K562 (cell line): Measurements from ENCODE around the gene CELSR1. TPM values are rescaled to one million over a fixed set of nuclear protein-coding genes. Genes with fewer than 3 reads are reported as not detected.

Experiments
- BCLAF1 ChIP-seq, 2 experiments: fragments of 450-650 bp in 1 of 2; IDR thresholded peaks; 2 replicates each; pipeline ENCODE4 v1.6.1; 2011 to 2017; ENCODE audit warnings: low read depth in 2 of 2, antibody characterized with exemption in 1 of 2, borderline replicate concordance in 1 of 2, low read length in 1 of 2, mild to moderate bottlenecking in 1 of 2, mixed read lengths in 1 of 2; ENCODE audit not compliant: control insufficient read depth in 1 of 2
- C11orf30 ChIP-seq: fragments of 450-650 bp; IDR thresholded peaks from 2 replicates; pipeline ENCODE4 v1.6.1; 2016; ENCODE audit warnings: low read depth, mild to moderate bottlenecking
- HDAC6 ChIP-seq: IDR thresholded peaks from 2 replicates; pipeline ENCODE4 v1.6.1; 2012; ENCODE audit warnings: low read depth, mild to moderate bottlenecking, control low read depth, inconsistent platforms, low read length, moderate library complexity
- LARP7 ChIP-seq: fragments of 450-650 bp; IDR thresholded peaks from 2 replicates; pipeline ENCODE4 v1.6.1; 2016
- MCM5 ChIP-seq: fragments of 450-650 bp; IDR thresholded peaks from 2 replicates; pipeline ENCODE4 v1.6.1; 2016; ENCODE audit warnings: low read depth
- POLR2AphosphoS5 ChIP-seq: IDR thresholded peaks from 2 replicates; pipeline ENCODE4 v1.6.1; 2011; ENCODE audit warnings: mild to moderate bottlenecking, low read depth, low read length, moderate library complexity; ENCODE audit not compliant: control insufficient read depth, insufficient read depth
- ZBTB8A ChIP-seq: fragments of 450-650 bp; IDR thresholded peaks from 2 replicates; pipeline ENCODE4 v1.6.1; 2018; ENCODE audit warnings: mild to moderate bottlenecking, moderate library complexity; ENCODE audit not compliant: partially characterized antibody
- ZFPM2 ChIP-seq: fragments of 250-450 bp; sonication (Bioruptor Pico); IDR thresholded peaks from 2 replicates; pipeline ENCODE4 v1.5.1; 2022; ENCODE audit warnings: mild to moderate bottlenecking
- ZKSCAN3 ChIP-seq: fragments of 250-450 bp; sonication (Bioruptor Pico); IDR thresholded peaks from 2 replicates; pipeline ENCODE4 v1.4.0; 2020
- ZNF57 ChIP-seq: fragments of 450-650 bp; formaldehyde crosslinking; IDR thresholded peaks from 2 replicates; pipeline ENCODE4 v1.4.0; 2020; ENCODE audit warnings: mild to moderate bottlenecking, moderate library complexity
- polyA plus RNA-seq, 8 experiments: library from polyadenylated mRNA; depleted of rRNA in 4 of 8; stranded (reverse) in 5 of 8; unstranded in 3 of 8; fragments of >200 nt; fragmentation: Nextera tagmentation in 2 of 8; fragmentation: Illumina TruSeq in 1 of 8; extraction: Ambion mirVana in 2 of 8; extraction: Trizol in 1 of 8; gene quantifications; 2 replicates each; pipeline versions ENCODE4 v1.2.1 to v1.2.3, GENCODE V29; 2011 to 2014; ENCODE audit warnings: inconsistent platforms in 1 of 8, missing spikeins in 1 of 8
- total RNA-seq, 7 experiments: library from RNA; depleted of rRNA in 6 of 7; stranded (reverse); fragments of >200 nt in 6 of 7; fragmentation: Illumina TruSeq in 2 of 7; extraction: Trizol in 2 of 7; gene quantifications; 2 replicates each; pipeline versions ENCODE4 v1.2.1 to v1.2.3, GENCODE V29; 2011 to 2021; ENCODE audit warnings: low replicate concordance in 1 of 7
- TF ChIP-seq, protein P1 (sequence below): fragments of 450-650 bp; formaldehyde crosslinking; IDR thresholded peaks from 2 replicates; pipeline ENCODE4 v1.4.0; 2020; ENCODE audit warnings: mild to moderate bottlenecking
- TF ChIP-seq, protein P2 (sequence below): sonication (generic); formaldehyde crosslinking; IDR thresholded peaks from 2 replicates; pipeline ENCODE4 v1.8.0; 2022; ENCODE audit warnings: mild to moderate bottlenecking, missing genetic modification reagents, borderline replicate concordance

Gene CELSR1
- total and polyA plus RNA-seq, 9 of the 15 experiments (the other 6 are each of a cell fraction or from before 2014, with no cell fraction given) = under 0.01 to 0.09 TPM; not detected in 7

GRCh38 chr22:46542011-46542985 lies 4.9 kb upstream of the CELSR1 start (continued):
- TF ChIP-seq BCLAF1 (IDR thresholded peaks at IDR 0.05; ENCODE audit: borderline replicate concordance in 1 of 2, control insufficient read depth in 1 of 2, low read depth in 2 of 2, low read length in 1 of 2) (no peak), C11orf30 (no peak), ZBTB8A (no peak), ZFPM2 (CRISPR knock-in tag) (no peak), LARP7 (no peak), ZNF57 (no peak), HDAC6 (no peak), MCM5 (no peak), ZKSCAN3 (CRISPR knock-in tag) (no peak), POLR2AphosphoS5 (no peak)
- TF ChIP-seq, protein P1, sequence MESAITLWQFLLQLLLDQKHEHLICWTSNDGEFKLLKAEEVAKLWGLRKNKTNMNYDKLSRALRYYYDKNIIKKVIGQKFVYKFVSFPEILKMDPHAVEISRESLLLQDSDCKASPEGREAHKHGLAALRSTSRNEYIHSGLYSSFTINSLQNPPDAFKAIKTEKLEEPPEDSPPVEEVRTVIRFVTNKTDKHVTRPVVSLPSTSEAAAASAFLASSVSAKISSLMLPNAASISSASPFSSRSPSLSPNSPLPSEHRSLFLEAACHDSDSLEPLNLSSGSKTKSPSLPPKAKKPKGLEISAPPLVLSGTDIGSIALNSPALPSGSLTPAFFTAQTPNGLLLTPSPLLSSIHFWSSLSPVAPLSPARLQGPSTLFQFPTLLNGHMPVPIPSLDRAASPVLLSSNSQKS (CRISPR knock-in tag) = no peak
- TF ChIP-seq, protein P2, sequence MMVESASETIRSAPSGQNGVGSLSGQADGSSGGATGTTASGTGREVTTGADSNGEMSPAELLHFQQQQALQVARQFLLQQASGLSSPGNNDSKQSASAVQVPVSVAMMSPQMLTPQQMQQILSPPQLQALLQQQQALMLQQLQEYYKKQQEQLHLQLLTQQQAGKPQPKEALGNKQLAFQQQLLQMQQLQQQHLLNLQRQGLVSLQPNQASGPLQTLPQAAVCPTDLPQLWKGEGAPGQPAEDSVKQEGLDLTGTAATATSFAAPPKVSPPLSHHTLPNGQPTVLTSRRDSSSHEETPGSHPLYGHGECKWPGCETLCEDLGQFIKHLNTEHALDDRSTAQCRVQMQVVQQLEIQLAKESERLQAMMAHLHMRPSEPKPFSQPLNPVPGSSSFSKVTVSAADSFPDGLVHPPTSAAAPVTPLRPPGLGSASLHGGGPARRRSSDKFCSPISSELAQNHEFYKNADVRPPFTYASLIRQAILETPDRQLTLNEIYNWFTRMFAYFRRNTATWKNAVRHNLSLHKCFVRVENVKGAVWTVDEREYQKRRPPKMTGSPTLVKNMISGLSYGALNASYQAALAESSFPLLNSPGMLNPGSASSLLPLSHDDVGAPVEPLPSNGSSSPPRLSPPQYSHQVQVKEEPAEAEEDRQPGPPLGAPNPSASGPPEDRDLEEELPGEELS (CRISPR knock-in tag) = no peak
